HCT116 (cell line): ENCODE data around the gene RIPK3. TPM values are rescaled to one million over a fixed set of nuclear protein-coding genes. Genes with fewer than 3 reads are reported as not detected.

Experiments used
- ATAC-seq: fragments of 200-7000 bp; cut with Tn5 transposase; 2 replicates; pipeline ENCODE4 v1.9.1; 2020; ENCODE audit warnings: mild to moderate bottlenecking, moderate library complexity
- BruUV-seq: library from RNA; stranded (reverse); fragments of 400-500 nt; replicated peaks from 2 replicates; lab custom pipeline; 2021; lab: Mats Ljungman, UMichigan
- CTCF ChIA-PET: fragments of 300-600 bp; sonication (Branson Sonifier 250); formaldehyde crosslinking; loops from one replicate; lab custom pipeline; 2021; ENCODE audit warnings: antibody characterized with exemption; lab: Charles Lee
- POLR2A ChIA-PET: fragments of 300-600, 350-600 bp; sonication (Branson Sonifier 250); formaldehyde crosslinking; loops from one replicate; lab custom pipeline; 2021; ENCODE audit warnings: antibody characterized with exemption; lab: Charles Lee
- RAD21 ChIA-PET, 2 experiments: fragments of 300-600 bp; sonication (Branson Sonifier 250); formaldehyde crosslinking; loops; one replicate each; lab custom pipeline; 2023; ENCODE audit warnings: low total read pairs in 2 of 2; ENCODE audit not compliant: uncharacterized antibody in 2 of 2, unreplicated experiment in 2 of 2, low non-redundant PET in 1 of 2; lab: Charles Lee
- DNase-seq: peaks from one replicate; pipeline ENCODE4 v3.0.0-alpha.2; 2010; ENCODE audit warnings: low read depth, low spot score
- H2AFZ ChIP-seq: fragments of 200-600 bp; shearing (Covaris generic), sonication (generic); 2 replicates; pipeline ENCODE4 v1.6.1; 2017; ENCODE audit warnings: low read depth, mixed run types, mixed read lengths, antibody characterized with exemption, low read length; ENCODE audit not compliant: poor library complexity, severe bottlenecking
- H3K27ac ChIP-seq: 2 replicates; pipeline ENCODE4 v1.5.1; 2012; ENCODE audit warnings: low read depth, low read length
- H3K27me3 ChIP-seq: fragments of 200-600 bp; sonication (generic); 2 replicates; pipeline ENCODE4 v1.6.1; 2016; ENCODE audit warnings: mixed run types, low read length, mixed read lengths; ENCODE audit not compliant: insufficient read depth
- H3K36me3 ChIP-seq, 2 experiments: fragments of 200-500 bp in 1 of 2; fragments of 200-600 bp in 1 of 2; sonication (Bioruptor generic) in 1 of 2; sonication (generic) in 1 of 2; 2 replicates each; pipeline versions ENCODE4 v1.5.1 to v1.6.1; 2014 to 2016; ENCODE audit warnings: low read length in 2 of 2, inconsistent platforms in 1 of 2, mixed read lengths in 1 of 2, mixed run types in 1 of 2; ENCODE audit not compliant: insufficient read depth in 2 of 2, control insufficient read depth in 1 of 2
- H3K4me1 ChIP-seq, 2 experiments: fragments of 200-600 bp in 1 of 2; sonication (generic) in 1 of 2; 2 replicates each; pipeline versions ENCODE4 v1.5.1 to v1.6.1; 2012 to 2017; ENCODE audit warnings: low read length in 2 of 2, inconsistent platforms in 1 of 2, mild to moderate bottlenecking in 1 of 2, mixed read lengths in 1 of 2, mixed run types in 1 of 2, moderate library complexity in 1 of 2; ENCODE audit not compliant: insufficient read depth in 2 of 2, control insufficient read depth in 1 of 2
- H3K4me2 ChIP-seq: fragments of 200-600 bp; sonication (generic); 2 replicates; pipeline ENCODE4 v1.6.1; 2017; ENCODE audit warnings: mixed run types, low read length, mixed read lengths
- H3K4me3 ChIP-seq, 2 experiments: fragments of 200-600 bp in 1 of 2; sonication (generic) in 1 of 2; replicated peaks in 1 of 2; 2 replicates each; pipeline ENCODE4 v1.5.1; 2011 to 2016; ENCODE audit warnings: low read length in 2 of 2, control low read depth in 1 of 2, low read depth in 1 of 2, mild to moderate bottlenecking in 1 of 2, mixed read lengths in 1 of 2, mixed run types in 1 of 2
- H3K79me2 ChIP-seq: fragments of 200-600 bp; sonication (generic); 2 replicates; pipeline ENCODE4 v1.6.1; 2017; ENCODE audit warnings: mild to moderate bottlenecking, mixed run types, low read length, moderate library complexity, mixed read lengths; ENCODE audit not compliant: insufficient read depth
- H3K9ac ChIP-seq: fragments of 200-600 bp; sonication (generic); 2 replicates; pipeline ENCODE4 v1.6.1; 2016; ENCODE audit warnings: low read length, mixed read lengths
- H3K9me2 ChIP-seq: fragments of 200-600 bp; sonication (generic), shearing (Covaris generic); 2 replicates; pipeline ENCODE4 v1.6.1; 2017; ENCODE audit warnings: mixed run types, mild to moderate bottlenecking, moderate library complexity; ENCODE audit not compliant: insufficient read depth
- H3K9me3 ChIP-seq, 2 experiments: fragments of 200-500 bp in 1 of 2; fragments of 200-600 bp in 1 of 2; sonication (Bioruptor generic) in 1 of 2; sonication (generic) in 1 of 2; 2 replicates each; pipeline ENCODE4 v1.6.1; 2014 to 2017; ENCODE audit warnings: low read length in 2 of 2, mixed read lengths in 2 of 2, inconsistent platforms in 1 of 2, low read depth in 1 of 2, mild to moderate bottlenecking in 1 of 2, mixed run types in 1 of 2, moderate library complexity in 1 of 2; ENCODE audit not compliant: control insufficient read depth in 1 of 2, insufficient read depth in 1 of 2
- H4K20me1 ChIP-seq: fragments of 200-600 bp; sonication (generic), shearing (Covaris generic); 2 replicates; pipeline ENCODE4 v1.6.1; 2017; ENCODE audit warnings: mixed run types, mild to moderate bottlenecking, moderate library complexity; ENCODE audit not compliant: insufficient read depth
- ATF3 ChIP-seq: IDR thresholded peaks from 2 replicates; pipeline ENCODE4 v1.6.1; 2012
- CEBPB ChIP-seq: IDR thresholded peaks from 2 replicates; pipeline ENCODE4 v1.6.1; 2012; ENCODE audit warnings: low read depth
- ELF1 ChIP-seq: IDR thresholded peaks from 2 replicates; pipeline ENCODE4 v1.6.1; 2012; ENCODE audit warnings: low read depth, borderline replicate concordance
- EZH2 ChIP-seq: fragments of 200-600 bp; sonication (generic); IDR thresholded peaks from 2 replicates; pipeline ENCODE4 v1.6.1; 2017; ENCODE audit warnings: antibody characterized with exemption, mixed run types
- FOSL1 ChIP-seq: IDR thresholded peaks from 2 replicates; pipeline ENCODE4 v1.6.1; 2012; ENCODE audit warnings: low read depth
- JUND ChIP-seq: IDR thresholded peaks from 2 replicates; pipeline ENCODE4 v1.6.1; 2012
- POLR2A ChIP-seq: IDR thresholded peaks from 2 replicates; pipeline ENCODE4 v1.7.0; 2011; ENCODE audit warnings: borderline replicate concordance; ENCODE audit not compliant: insufficient read depth, insufficient read length; ENCODE audit errors: extremely low read depth
- POLR2AphosphoS5 ChIP-seq: IDR thresholded peaks from 2 replicates; pipeline ENCODE4 v1.6.1; 2011; ENCODE audit warnings: mild to moderate bottlenecking, low read depth, low read length, moderate library complexity
- RAD21 ChIP-seq: IDR thresholded peaks from 2 replicates; pipeline ENCODE4 v1.6.1; 2012; ENCODE audit warnings: low read depth, mild to moderate bottlenecking
- SIN3A ChIP-seq: IDR thresholded peaks from 2 replicates; pipeline ENCODE4 v1.6.1; 2012; ENCODE audit warnings: low read depth
- SP1 ChIP-seq: IDR thresholded peaks from 2 replicates; pipeline ENCODE4 v1.6.1; 2012; ENCODE audit warnings: low read depth
- TCF7L2 ChIP-seq: IDR thresholded peaks from 2 replicates; pipeline ENCODE4 v1.7.0; 2011; ENCODE audit warnings: borderline replicate concordance, inconsistent platforms; ENCODE audit not compliant: insufficient read depth, insufficient read length; ENCODE audit errors: extremely low read depth
- ZBTB33 ChIP-seq: IDR thresholded peaks from 2 replicates; pipeline ENCODE4 v1.6.1; 2011; ENCODE audit warnings: mild to moderate bottlenecking, low read length, moderate library complexity; ENCODE audit not compliant: insufficient replicate concordance; ENCODE audit errors: extremely low read depth
- ZFX ChIP-seq: fragments of 450-650 bp; IDR thresholded peaks from 2 replicates; pipeline ENCODE4 v1.6.1; 2017
- intact Hi-C: fragments of 100-400 bp; cut with micrococcal nuclease; formaldehyde crosslinking; loops from 2 replicates; pipeline ENCODE4 v1.10.0; 2022
- total RNA-seq: library from RNA; stranded (reverse); gene quantifications from one replicate; pipeline ENCODE4 v1.2.1, GENCODE V29; 2021; ENCODE audit not compliant: unreplicated experiment
- TF ChIP-seq, protein P1 (sequence below): IDR thresholded peaks from 2 replicates; pipeline ENCODE4 v1.6.1; 2012; ENCODE audit warnings: low read depth

RIPK3 gene
- total RNA-seq, 1 experiment from 2014 or later, result not detected

DNA sequence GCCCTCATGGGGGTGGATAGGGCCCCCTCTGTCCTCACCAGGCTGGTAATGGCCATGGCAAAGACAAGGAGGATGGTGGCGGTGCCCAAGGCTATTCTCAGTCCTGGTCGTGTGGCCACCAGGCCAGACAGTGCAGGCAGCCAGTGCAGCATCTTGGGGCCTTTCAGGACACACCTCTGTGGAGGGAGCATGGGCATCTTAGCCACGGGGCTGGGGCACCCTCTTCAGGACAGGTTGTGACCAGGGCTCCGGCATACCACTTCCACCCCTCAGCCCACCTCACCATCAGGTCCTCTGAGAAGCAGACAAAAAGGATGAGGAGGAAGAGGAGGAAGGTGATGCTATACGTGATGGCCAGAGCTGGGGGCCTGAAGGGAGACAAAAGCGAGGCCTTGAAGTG is 15.8 kb downstream of the RIPK3 start:
- Histone ChIP-seq H3K79me2 (no peaks in the 10 kb centered on the region), H3K4me3 (no peak overlapping the region), H2AFZ (no peak overlapping the region), H3K9me3 (no peaks in the 10 kb centered on the region), H3K4me1 (no peaks in the 10 kb centered on the region), H3K27me3 (0 out of 2 replicates have a peak, but pooled peaks cover 4% of the 10 kb centered on the region), H4K20me1 (no peaks in the 10 kb centered on the region), H3K4me2 (no peak overlapping the region), H3K36me3 (no peaks in the 10 kb centered on the region), H3K9me2 (no peaks in the 10 kb centered on the region), H3K9ac (no peak overlapping the region), H3K27ac (no peak overlapping the region)
- ChIA-PET RAD21 (no interaction called here), CTCF (interaction anchor here (4.3 kb wide), 1 partner anchor 108 kb away, joined by 28 read pairs; no protein-coding TSS in a partner anchor), POLR2A (no interaction called here)
- no TSS peak for BruUV-seq
- TF ChIP-seq EZH2 (no peak), ZFX (no peak), JUND (no peak), SIN3A (no peak), FOSL1 (no peak), POLR2A (no peak), ATF3 (no peak), ZBTB33 (no peak), CEBPB (no peak)
- DNase-seq (no peak), ATAC-seq (peak; percentile 43)
- intact Hi-C loops, result no loop called here

- H3K36me3 ChIP-seq, result no peaks in the 10 kb centered on the region
- CTCF ChIA-PET, result no interaction called here
- no peak overlapping the region for H3K9ac ChIP-seq
- RAD21 ChIA-PET, result no interaction called here
- intact Hi-C loops, result no loop called here
- no peak overlapping the region for H3K4me2 ChIP-seq
- H3K79me2 ChIP-seq, result no peaks in the 10 kb centered on the region
- POLR2A ChIA-PET, result no interaction called here
- no TSS peak for BruUV-seq
- no peaks in the 10 kb centered on the region for H3K9me2 ChIP-seq
- no peak overlapping the region for H3K4me3 ChIP-seq
- no peak for DNase-seq
- H3K4me1 ChIP-seq, result no peaks in the 10 kb centered on the region
- no peaks in the 10 kb centered on the region for H3K9me3 ChIP-seq
- no peaks in the 10 kb centered on the region for H4K20me1 ChIP-seq
- H3K27ac ChIP-seq, result no peak overlapping the region
- H2AFZ ChIP-seq, result no peak overlapping the region
- H3K27me3 ChIP-seq, result 0 out of 2 replicates have a peak, but pooled peaks cover 4% of the 10 kb centered on the region
- no peak; the same call in 1 of the 2 replicates for ATAC-seq
- no peak for TF ChIP-seq CEBPB
- TF ChIP-seq ELF1, result no peak
- TF ChIP-seq TCF7L2, result no peak
- no peak for TF ChIP-seq SIN3A
- TF ChIP-seq, protein P1, sequence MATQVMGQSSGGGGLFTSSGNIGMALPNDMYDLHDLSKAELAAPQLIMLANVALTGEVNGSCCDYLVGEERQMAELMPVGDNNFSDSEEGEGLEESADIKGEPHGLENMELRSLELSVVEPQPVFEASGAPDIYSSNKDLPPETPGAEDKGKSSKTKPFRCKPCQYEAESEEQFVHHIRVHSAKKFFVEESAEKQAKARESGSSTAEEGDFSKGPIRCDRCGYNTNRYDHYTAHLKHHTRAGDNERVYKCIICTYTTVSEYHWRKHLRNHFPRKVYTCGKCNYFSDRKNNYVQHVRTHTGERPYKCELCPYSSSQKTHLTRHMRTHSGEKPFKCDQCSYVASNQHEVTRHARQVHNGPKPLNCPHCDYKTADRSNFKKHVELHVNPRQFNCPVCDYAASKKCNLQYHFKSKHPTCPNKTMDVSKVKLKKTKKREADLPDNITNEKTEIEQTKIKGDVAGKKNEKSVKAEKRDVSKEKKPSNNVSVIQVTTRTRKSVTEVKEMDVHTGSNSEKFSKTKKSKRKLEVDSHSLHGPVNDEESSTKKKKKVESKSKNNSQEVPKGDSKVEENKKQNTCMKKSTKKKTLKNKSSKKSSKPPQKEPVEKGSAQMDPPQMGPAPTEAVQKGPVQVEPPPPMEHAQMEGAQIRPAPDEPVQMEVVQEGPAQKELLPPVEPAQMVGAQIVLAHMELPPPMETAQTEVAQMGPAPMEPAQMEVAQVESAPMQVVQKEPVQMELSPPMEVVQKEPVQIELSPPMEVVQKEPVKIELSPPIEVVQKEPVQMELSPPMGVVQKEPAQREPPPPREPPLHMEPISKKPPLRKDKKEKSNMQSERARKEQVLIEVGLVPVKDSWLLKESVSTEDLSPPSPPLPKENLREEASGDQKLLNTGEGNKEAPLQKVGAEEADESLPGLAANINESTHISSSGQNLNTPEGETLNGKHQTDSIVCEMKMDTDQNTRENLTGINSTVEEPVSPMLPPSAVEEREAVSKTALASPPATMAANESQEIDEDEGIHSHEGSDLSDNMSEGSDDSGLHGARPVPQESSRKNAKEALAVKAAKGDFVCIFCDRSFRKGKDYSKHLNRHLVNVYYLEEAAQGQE, result no peak
- no peak for TF ChIP-seq POLR2AphosphoS5
- TF ChIP-seq RAD21, result no peak
- TF ChIP-seq EZH2, result no peak
- TF ChIP-seq SP1, result no peak
Measured at GRCh38 chr14:24323341-24323740, 16.4 kb downstream of the RIPK3 start.
